Measurements from ENCODE around the gene ZBTB21. TPM values are rescaled to one million over a fixed set of nuclear protein-coding genes. Genes with fewer than 3 reads are reported as not detected.

The ZBTB21 gene
- total RNA-seq, 1 experiment from 2014 or later = 5.1 TPM

- no peak for DNase-seq
- H3K4me3 ChIP-seq = no peak overlapping the region
- no peaks in the 10 kb centered on the region for H3K9me3 ChIP-seq
- no peaks in the 10 kb centered on the region for H3K27me3 ChIP-seq
- peaks cover 41% of the 10 kb centered on the region for H3K36me3 ChIP-seq
These were observed 69.7 kb downstream of the ZBTB21 start for GRCh38 chr21:41940431-41940830.

GRCh38 chr21:41939391-41939790, 70.8 kb downstream of the ZBTB21 start:
- no peaks in the 10 kb centered on the region for H3K9me3 ChIP-seq
- no peak overlapping the region for H3K4me3 ChIP-seq
- H3K27me3 ChIP-seq = no peaks in the 10 kb centered on the region
- no peak for DNase-seq
- peaks cover 41% of the 10 kb centered on the region for H3K36me3 ChIP-seq

Other genes starting within 250 kb of the ZBTB21 start
- 0.76 and 2.2 TPM in 2 replicates for gene RIPK4, start 243.3 kb downstream of the ZBTB21 start, total RNA-seq (2014; rRNA removed; shearing (Covaris generic); ENCODE audit: low replicate concordance)
- 3.3 and 7.8 TPM in 2 replicates for gene PRDM15, start 131.0 kb downstream of the ZBTB21 start, total RNA-seq (2014; rRNA removed; shearing (Covaris generic); ENCODE audit: low replicate concordance)
- gene C2CD2, start 56.3 kb downstream of the ZBTB21 start, total RNA-seq (2014; rRNA removed; shearing (Covaris generic); ENCODE audit: low replicate concordance) = 9.7 and 13.8 TPM in 2 replicates
- not detected in 2 replicates for gene UMODL1, start 61.0 kb upstream of the ZBTB21 start, total RNA-seq (2014; rRNA removed; shearing (Covaris generic); ENCODE audit: low replicate concordance)
- 0.82 and 1.9 TPM in 2 replicates for gene ABCG1, start 208.8 kb upstream of the ZBTB21 start, total RNA-seq (2014; rRNA removed; shearing (Covaris generic); ENCODE audit: low replicate concordance)

All from MG63 (cell line).